Activated CD8-positive, alpha-beta memory T cell treated with anti-CD3 and anti-CD28 coated beads, Interleukin-2, amount 10 ng/mL, durations not matched to agents 7 days and 5 days (primary cell): ENCODE results near the gene B3GNT7. TPM values are rescaled to one million over a fixed set of nuclear protein-coding genes. Genes with fewer than 3 reads are reported as not detected.
"Not testable (repeated sequence)": the region's sequence is repeated elsewhere in the genome, so short reads cannot be mapped to it uniquely, and the experiment has no call there.

Experiments used
- ATAC-seq: fragments of 150-1000 bp; cut with Tn5 transposase; one replicate; pipeline ENCODE4 v1.10.0; 2021; ENCODE audit warnings: moderate library complexity
- CTCF ChIA-PET: fragments of 350-600 bp; sonication (Branson Sonifier 250); formaldehyde crosslinking; loops from one replicate; lab custom pipeline; 2021; ENCODE audit warnings: antibody characterized with exemption; lab: Charles Lee
- DNase-seq: peaks from one replicate; pipeline ENCODE4 v3.0.0-alpha.2; 2020
- H3K27ac Mint-ChIP-seq: one replicate; pipeline ENCODE4 v1.8.0; 2021; ENCODE audit warnings: mild to moderate bottlenecking, mixed read lengths
- H3K27me3 Mint-ChIP-seq: one replicate; pipeline ENCODE4 v1.8.0; 2021; ENCODE audit warnings: mixed read lengths
- H3K36me3 Mint-ChIP-seq: one replicate; pipeline ENCODE4 v1.8.0; 2021; ENCODE audit warnings: mild to moderate bottlenecking, mixed read lengths
- H3K4me1 Mint-ChIP-seq: one replicate; pipeline ENCODE4 v1.8.0; 2021; ENCODE audit warnings: mixed read lengths
- H3K4me3 Mint-ChIP-seq: one replicate; pipeline ENCODE4 v1.8.0; 2021; ENCODE audit warnings: mild to moderate bottlenecking, moderate library complexity, mixed read lengths
- H3K9me3 Mint-ChIP-seq: one replicate; pipeline ENCODE4 v1.8.0; 2022; ENCODE audit warnings: low read depth, mixed read lengths
- total RNA-seq, 2 experiments: library from RNA; stranded (reverse); gene quantifications; one replicate each; pipeline ENCODE4 v1.2.3, GENCODE V29; 2021

The B3GNT7 gene
- total RNA-seq, 2 experiments from 2014 or later, result 0.47 to 0.49 TPM

DNA sequence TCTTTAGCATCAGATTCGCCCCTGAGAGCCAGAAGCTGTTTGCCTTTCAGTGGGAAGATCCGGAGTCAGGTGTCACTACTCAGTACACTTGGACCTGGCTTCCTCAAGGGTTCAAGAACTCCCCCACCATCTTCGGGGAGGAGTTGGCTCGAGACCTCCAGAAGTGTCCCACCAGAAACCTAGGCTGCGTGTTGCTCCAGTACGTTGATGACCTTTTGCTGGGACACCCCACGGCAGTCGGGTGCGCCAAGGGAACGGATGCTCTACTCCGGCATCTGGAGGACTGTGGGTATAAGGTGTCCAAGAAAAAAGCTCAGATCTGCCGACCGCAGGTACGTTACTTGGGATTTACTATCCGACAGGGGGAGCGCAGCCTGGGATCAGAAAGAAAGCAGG is 8.7 kb downstream of the B3GNT7 start:
- not testable (repeated sequence) for H3K27ac Mint-ChIP-seq, H3K9me3 Mint-ChIP-seq, DNase-seq, H3K4me3 Mint-ChIP-seq, H3K36me3 Mint-ChIP-seq, ATAC-seq
- Mint-ChIP-seq H3K4me1 (peaks cover 21% of the 10 kb centered on the region), H3K27me3 (peaks cover 14% of the 10 kb centered on the region)
- CTCF ChIA-PET, result interaction anchor here (3.7 to 4.7 kb wide), 2 partner anchors 48 to 177 kb away, joined by 25 to 29 read pairs; no protein-coding TSS in a partner anchor

DNA sequence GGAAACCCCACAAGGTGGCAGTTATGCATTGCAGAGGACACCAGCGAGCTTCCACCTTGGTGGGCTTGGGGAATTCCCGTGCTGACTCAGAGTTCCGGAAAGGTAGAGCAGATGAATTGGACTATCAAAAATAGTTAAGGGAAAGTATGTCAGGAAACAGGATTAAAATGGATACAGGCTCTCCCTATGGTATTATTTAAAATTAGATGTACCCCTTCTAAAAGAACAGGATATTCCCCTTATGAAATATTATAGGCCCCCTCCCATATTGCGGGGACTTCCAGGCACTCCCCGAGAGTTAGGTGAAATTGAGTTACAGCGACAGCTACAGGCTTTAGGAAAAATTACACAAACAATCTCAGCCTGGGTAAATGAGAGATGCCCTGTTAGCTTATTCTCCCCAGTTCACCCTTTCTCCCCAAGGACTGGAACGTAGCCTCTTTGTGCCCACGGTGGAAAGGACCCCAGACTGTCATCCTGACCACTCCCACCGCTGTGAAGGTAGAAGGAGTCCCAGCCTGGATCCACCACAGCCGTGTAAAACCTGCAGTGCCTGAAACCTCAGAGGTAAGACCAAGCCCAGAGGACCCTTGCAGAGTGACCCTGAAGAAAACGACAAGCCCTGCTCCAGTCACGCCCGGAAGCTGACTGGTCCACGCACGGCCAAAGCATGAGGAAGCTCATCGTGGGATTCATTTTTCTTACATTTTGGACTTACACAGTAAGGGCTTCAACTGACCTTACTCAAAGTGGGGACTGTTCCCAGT is 10.3 kb downstream of the B3GNT7 start:
- peaks cover 21% of the 10 kb centered on the region for H3K4me1 Mint-ChIP-seq
- CTCF ChIA-PET, result interaction anchor here (0.8 to 4.7 kb wide), 18 partner anchors 10 to 302 kb away, joined by 3 to 32 read pairs (median 5); partner anchors contain the start of gene B3GNT7
- DNase-seq, result peak; percentile 54
- ATAC-seq, result peak; percentile 36
- peaks cover 22% of the 10 kb centered on the region for H3K27me3 Mint-ChIP-seq
- H3K27ac Mint-ChIP-seq, H3K4me3 Mint-ChIP-seq, H3K36me3 Mint-ChIP-seq, H3K9me3 Mint-ChIP-seq: not testable (repeated sequence)

DNA sequence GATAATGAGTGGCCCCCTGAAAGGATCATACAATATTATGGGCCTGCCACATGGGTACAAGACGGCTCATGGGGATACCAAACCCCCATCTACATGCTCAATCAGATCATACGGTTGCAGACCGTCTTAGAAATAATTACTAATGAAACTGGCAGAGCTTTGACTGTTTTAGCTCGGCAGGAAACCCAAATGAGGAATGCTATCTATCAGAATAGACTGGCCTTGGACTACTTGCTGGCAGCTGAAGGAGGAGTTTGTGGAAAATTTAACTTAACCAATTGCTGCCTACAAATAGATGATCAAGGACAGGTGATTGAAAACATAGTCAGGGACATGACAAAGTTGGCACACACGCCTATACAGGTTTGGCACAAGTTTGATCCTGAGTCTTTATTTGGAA is 12.2 kb downstream of the B3GNT7 start:
- CTCF ChIA-PET, result interaction anchor here (1.2 to 4.7 kb wide), 6 partner anchors 12 to 211 kb away, joined by 3 to 32 read pairs (median 22); partner anchors contain the start of gene B3GNT7
- H3K9me3 Mint-ChIP-seq, ATAC-seq, H3K27ac Mint-ChIP-seq, DNase-seq, H3K4me3 Mint-ChIP-seq, H3K36me3 Mint-ChIP-seq: not testable (repeated sequence)
- Mint-ChIP-seq H3K4me1 (peaks cover 26% of the 10 kb centered on the region), H3K27me3 (peaks cover 31% of the 10 kb centered on the region)

DNA sequence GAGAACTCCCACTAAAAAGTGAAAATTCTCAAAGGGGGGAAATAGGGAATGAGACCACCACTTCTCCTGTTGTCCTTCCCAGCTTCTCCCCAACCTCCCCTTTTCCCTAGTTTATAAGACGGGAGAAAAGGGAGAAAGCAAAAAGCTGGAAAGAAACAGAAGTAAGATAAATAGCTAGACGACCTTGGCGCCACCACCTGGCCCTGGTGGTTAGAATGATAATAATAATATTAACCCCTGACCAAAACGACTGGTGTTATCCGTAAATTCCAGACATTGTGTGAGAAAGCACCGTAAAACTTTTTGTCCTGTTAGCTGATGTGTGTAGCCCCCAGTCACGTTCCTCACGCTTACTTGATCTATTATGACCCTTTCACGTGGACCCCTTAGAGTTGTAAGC is 12.8 kb downstream of the B3GNT7 start:
- H3K27ac Mint-ChIP-seq, H3K36me3 Mint-ChIP-seq, H3K9me3 Mint-ChIP-seq, H3K4me3 Mint-ChIP-seq, ATAC-seq, DNase-seq: not testable (repeated sequence)
- H3K27me3 Mint-ChIP-seq, result peaks cover 29% of the 10 kb centered on the region
- peaks cover 26% of the 10 kb centered on the region for H3K4me1 Mint-ChIP-seq
- CTCF ChIA-PET, result interaction anchor here (1.9 to 4.7 kb wide), 3 partner anchors 12 to 181 kb away, joined by 5 to 32 read pairs (median 29); partner anchors contain the start of gene B3GNT7

DNA sequence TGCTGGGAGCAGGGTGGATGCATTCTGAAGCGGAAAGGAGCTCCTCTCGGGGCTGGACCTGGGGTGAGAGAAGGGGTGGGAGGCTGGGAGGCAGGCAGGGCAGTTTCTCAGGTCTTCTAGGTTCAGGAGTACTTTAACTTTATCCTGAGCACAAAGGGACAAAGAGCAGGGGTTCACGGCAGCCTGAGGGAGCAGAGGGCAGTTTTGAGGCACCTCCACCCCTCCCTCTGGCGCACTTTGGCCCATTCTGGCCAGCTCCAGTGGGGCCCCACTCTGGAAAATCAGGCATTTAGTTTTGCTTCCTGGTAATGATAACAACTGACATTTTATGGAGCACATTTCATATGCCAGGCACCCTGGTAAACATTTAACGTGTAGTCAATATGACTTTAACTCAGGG is 14.3 kb downstream of the B3GNT7 start:
- peaks cover 2% of the 10 kb centered on the region for H3K36me3 Mint-ChIP-seq
- H3K4me3 Mint-ChIP-seq, result no peak overlapping the region
- DNase-seq (no peak), ATAC-seq (no peak)
- peaks cover 34% of the 10 kb centered on the region for H3K27me3 Mint-ChIP-seq
- CTCF ChIA-PET, result interaction anchor here (1.9 kb wide), 1 partner anchor 42 kb away, joined by 5 read pairs; no protein-coding TSS in a partner anchor
- H3K27ac Mint-ChIP-seq, result no peak overlapping the region
- peaks cover 26% of the 10 kb centered on the region for H3K4me1 Mint-ChIP-seq
- H3K9me3 Mint-ChIP-seq, result peaks cover 5% of the 10 kb centered on the region

DNA sequence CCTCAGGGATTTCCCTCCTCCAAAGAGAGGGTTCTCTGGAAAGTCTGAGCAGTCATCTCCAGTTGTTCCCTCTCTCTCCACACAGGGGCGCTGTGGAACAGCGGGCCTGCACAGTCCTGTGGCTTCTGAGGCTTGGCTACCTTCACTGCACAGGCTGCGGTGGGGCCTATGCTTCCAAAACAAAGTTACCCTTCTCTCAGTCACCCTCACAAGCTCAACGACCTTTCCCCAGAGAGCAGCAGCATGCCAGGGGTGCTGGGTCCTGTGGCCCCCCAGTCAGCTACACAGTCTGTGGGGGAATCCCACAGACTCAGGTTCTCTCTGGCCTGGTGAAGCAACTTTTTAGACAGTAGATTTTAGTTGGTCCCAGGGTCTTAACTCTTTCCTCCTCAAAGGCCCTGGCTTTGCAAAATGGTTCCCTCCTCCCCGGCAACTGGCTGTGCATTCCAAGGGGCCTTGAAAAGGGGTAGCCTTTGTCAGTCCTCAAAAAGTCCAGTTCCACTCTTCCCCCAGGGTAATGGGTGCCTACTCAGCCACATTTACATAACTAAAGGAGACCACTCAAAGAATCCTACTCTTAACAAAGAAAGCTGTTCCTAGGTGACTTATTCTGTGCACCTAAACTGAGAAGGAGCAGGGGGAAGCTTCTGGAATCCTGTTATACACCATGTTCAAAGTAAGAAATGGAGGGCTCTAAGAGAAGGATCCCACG is 14.9 kb downstream of the B3GNT7 start:
- peaks cover 2% of the 10 kb centered on the region for H3K36me3 Mint-ChIP-seq
- no peak for ATAC-seq
- peaks cover 5% of the 10 kb centered on the region for H3K9me3 Mint-ChIP-seq
- CTCF ChIA-PET, result interaction anchor here (0.8 to 4.5 kb wide), 6 partner anchors 8 to 588 kb away, joined by 3 to 35 read pairs (median 4); no protein-coding TSS in a partner anchor
- H3K4me3 Mint-ChIP-seq, result no peak overlapping the region
- DNase-seq, result no peak
- H3K4me1 Mint-ChIP-seq, result peaks cover 21% of the 10 kb centered on the region
- no peak overlapping the region for H3K27ac Mint-ChIP-seq
- peaks cover 41% of the 10 kb centered on the region for H3K27me3 Mint-ChIP-seq

DNA sequence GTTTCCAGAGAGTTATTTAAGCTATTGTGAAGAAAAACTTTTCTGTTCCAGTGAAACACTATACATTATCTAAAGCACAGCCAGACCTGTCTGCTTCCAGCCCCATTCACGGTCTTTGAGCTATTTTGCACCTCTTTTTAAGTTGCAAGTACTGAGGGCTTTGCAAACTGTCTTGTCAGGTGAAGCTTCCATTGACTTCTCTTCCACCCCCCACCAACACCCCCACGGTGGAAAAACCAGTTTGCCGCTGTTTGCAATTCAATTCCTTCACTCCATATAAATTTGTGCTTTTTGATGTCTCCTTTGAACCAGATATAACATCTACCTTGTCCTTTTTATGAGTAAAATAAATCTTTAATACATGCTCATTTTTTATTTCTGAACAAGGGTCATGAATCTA is 15.7 kb downstream of the B3GNT7 start:
- H3K36me3 Mint-ChIP-seq, result peaks cover 2% of the 10 kb centered on the region
- H3K4me1 Mint-ChIP-seq, result peaks cover 16% of the 10 kb centered on the region
- H3K27me3 Mint-ChIP-seq, result peaks cover 42% of the 10 kb centered on the region
- CTCF ChIA-PET, result interaction anchor here (0.8 to 4.5 kb wide), 8 partner anchors 9 to 589 kb away, joined by 3 to 35 read pairs (median 4); partner anchors contain the start of gene HTR2B
- no peak overlapping the region for H3K4me3 Mint-ChIP-seq
- ATAC-seq (no peak), DNase-seq (no peak)
- H3K27ac Mint-ChIP-seq, result no peak overlapping the region
- peaks cover 5% of the 10 kb centered on the region for H3K9me3 Mint-ChIP-seq

DNA sequence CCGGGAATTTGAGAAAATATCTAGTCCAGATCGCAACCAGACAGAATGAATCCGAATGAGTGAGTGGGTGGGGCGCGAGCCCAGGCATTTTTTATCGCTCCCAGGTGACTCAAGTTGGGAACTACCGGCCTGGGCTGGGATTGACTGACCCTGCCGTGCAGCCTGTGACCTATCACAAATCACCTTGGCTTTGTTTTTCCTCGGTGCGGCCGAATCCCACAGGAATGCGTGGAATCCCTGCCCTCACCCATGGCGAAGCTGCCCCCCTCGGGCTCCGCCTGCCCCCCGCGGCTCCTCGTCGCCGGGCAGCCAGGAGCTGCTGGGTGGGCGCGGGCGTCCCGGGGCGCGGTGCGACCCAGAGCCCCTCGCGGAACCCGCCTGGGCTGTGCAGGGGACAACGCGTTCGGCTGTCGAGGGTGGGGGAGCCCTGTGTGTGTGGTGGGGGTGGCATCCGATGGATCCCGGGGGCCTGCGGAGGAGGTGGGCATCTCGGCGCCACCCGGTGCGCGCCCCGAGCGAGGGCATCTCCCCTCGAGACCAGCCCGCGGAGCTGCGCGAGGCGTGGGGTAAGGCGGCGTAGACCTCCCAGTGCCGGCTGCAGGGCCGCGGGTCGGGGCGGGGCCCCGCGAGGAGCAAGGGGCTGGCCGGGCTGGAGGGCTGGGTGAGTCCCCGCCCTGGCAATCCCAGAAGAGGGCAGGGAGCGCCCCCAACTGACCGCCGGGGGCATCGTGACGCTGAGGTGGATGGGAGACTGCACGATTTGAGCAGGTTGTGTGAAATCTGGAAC is 16.5 kb downstream of the B3GNT7 start:
- no peak overlapping the region for H3K27ac Mint-ChIP-seq
- peaks cover 8% of the 10 kb centered on the region for H3K4me1 Mint-ChIP-seq
- H3K27me3 Mint-ChIP-seq, result peaks cover 42% of the 10 kb centered on the region
- ATAC-seq (peak; percentile 99), DNase-seq (peak; percentile 84)
- H3K36me3 Mint-ChIP-seq, result peaks cover 2% of the 10 kb centered on the region
- H3K4me3 Mint-ChIP-seq, result peak overlapping the region; percentile 20
- peaks cover 5% of the 10 kb centered on the region for H3K9me3 Mint-ChIP-seq
- CTCF ChIA-PET, result interaction anchor here (0.6 to 4.5 kb wide), 14 partner anchors 9 to 308 kb away, joined by 3 to 35 read pairs (median 5); partner anchors contain the start of gene HTR2B

DNA sequence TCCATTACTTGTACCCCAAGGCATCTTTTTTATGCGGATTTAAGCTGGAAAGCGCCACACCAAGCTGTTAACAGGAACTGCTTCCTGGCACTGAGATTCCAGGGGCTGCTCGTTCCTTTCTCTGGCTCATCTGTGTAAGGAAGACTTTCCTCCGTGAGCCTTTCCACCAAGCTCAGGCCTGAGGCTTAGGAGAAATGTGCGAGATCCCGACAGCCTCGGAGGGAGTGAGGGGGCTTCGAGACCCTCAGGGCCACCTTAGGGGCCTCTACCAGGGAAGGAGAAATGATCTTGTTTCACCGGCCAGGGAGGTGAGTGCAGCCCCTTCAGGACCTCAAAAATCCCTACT is 17.1 kb downstream of the B3GNT7 start:
- DNase-seq (no peak), ATAC-seq (no peak)
- peaks cover 5% of the 10 kb centered on the region for H3K9me3 Mint-ChIP-seq
- peaks cover 8% of the 10 kb centered on the region for H3K4me1 Mint-ChIP-seq
- H3K36me3 Mint-ChIP-seq, result peaks cover 2% of the 10 kb centered on the region
- CTCF ChIA-PET, result interaction anchor here (0.6 to 4.5 kb wide), 11 partner anchors 8 to 309 kb away, joined by 3 to 35 read pairs (median 5); no protein-coding TSS in a partner anchor
- no peak overlapping the region for H3K27ac Mint-ChIP-seq
- no peak overlapping the region for H3K4me3 Mint-ChIP-seq
- H3K27me3 Mint-ChIP-seq, result peaks cover 43% of the 10 kb centered on the region

DNA sequence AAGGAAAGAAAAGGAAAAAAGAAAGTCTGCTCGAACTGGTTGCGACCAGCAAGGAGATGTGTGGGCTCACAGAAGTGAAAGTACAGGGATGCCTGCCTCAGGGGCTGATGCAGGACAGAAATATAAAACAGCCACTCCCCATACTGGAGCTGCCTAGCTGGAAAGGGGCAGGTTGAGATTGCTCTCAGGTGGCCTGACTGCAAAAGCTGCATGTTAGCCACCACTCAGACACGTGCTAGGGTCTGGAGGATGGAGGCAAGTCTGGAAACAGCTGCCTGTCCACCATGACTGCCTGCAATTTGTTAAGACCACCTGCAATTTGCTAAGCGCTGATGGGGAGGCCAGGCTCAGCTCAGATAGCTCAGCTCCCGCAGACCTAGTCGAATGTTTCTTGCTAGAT is 17.9 kb downstream of the B3GNT7 start:
- DNase-seq, result no peak
- Mint-ChIP-seq H3K4me1 (peaks cover 8% of the 10 kb centered on the region), H3K9me3 (peaks cover 5% of the 10 kb centered on the region), H3K36me3 (peaks cover 2% of the 10 kb centered on the region), H3K27me3 (peaks cover 47% of the 10 kb centered on the region), H3K27ac (no peak overlapping the region), H3K4me3 (no peak overlapping the region)
- no peak for ATAC-seq
- CTCF ChIA-PET, result interaction anchor here (1.1 to 4.5 kb wide), 4 partner anchors 9 to 186 kb away, joined by 3 to 35 read pairs (median 11); no protein-coding TSS in a partner anchor

DNA sequence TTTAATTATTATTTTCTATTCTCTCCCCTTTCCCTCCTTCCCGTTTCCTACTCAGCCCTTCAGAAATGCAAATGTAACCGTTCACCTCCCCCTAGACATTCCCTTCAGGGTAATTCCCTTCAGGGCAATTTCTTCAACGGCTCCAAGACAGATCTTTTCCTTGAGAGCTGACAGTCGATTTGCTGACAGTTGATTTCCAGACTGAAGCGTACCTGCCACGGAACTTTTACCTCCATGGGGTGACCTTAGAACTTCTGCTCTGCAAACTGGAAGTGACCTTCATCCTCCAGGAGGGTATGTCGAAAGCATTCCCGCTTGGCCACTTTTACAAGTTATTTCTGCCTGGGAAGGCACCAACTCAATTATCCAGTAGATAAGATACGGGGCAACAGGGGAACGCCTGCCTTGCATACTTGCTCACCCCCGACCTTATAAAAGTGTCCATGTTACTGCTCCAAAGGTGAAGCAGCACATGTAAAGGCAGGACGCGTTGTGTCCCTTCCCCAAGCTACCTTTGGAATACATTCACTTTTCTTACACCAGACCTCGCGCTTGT is 18.5 kb downstream of the B3GNT7 start:
- H3K27ac Mint-ChIP-seq, result no peak overlapping the region
- no peak for ATAC-seq
- H3K9me3 Mint-ChIP-seq, result peaks cover 5% of the 10 kb centered on the region
- H3K36me3 Mint-ChIP-seq, result peaks cover 2% of the 10 kb centered on the region
- peaks cover 47% of the 10 kb centered on the region for H3K27me3 Mint-ChIP-seq
- no peak overlapping the region for H3K4me3 Mint-ChIP-seq
- CTCF ChIA-PET, result interaction anchor here (1.7 to 4.5 kb wide), 3 partner anchors 38 to 187 kb away, joined by 4 to 35 read pairs (median 18); no protein-coding TSS in a partner anchor
- H3K4me1 Mint-ChIP-seq, result peaks cover 8% of the 10 kb centered on the region
- DNase-seq, result no peak

DNA sequence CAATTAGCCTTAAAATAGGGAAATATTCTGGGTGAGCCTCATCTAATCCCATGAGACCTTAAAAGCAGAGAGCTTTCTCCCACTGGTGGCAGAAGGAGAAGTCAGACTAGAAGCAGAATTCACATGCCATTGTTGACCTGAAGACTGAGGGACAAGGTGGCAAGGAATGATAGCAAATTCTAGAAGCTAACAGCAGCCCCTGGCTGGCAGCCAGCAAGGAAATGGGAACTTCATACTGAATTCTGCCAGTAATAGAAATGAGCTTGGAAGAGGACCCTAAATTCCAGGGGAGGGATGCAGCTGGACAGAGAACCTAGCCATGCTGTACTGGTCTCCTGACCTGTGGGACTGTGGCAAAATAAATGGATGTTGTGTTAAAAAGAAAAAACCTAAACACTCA is 19.5 kb downstream of the B3GNT7 start:
- H3K9me3 Mint-ChIP-seq, result peaks cover 5% of the 10 kb centered on the region
- CTCF ChIA-PET, result interaction anchor here (1.0 to 1.8 kb wide), 3 partner anchors 9 to 188 kb away, joined by 4 read pairs; no protein-coding TSS in a partner anchor
- H3K27me3 Mint-ChIP-seq, result peaks cover 47% of the 10 kb centered on the region
- ATAC-seq, result no peak
- H3K36me3 Mint-ChIP-seq, result peaks cover 2% of the 10 kb centered on the region
- H3K27ac Mint-ChIP-seq, result no peak overlapping the region
- H3K4me1 Mint-ChIP-seq, result peaks cover 8% of the 10 kb centered on the region
- H3K4me3 Mint-ChIP-seq, result no peak overlapping the region
- DNase-seq, result no peak
